ENCODE results near the gene CEACAM7. TPM values are rescaled to one million over a fixed set of nuclear protein-coding genes. Genes with fewer than 3 reads are reported as not detected.

Gene CEACAM7
- total and polyA plus RNA-seq, 2 donors from 2014 or later, result 0.16 TPM; not detected in 1

DNA sequence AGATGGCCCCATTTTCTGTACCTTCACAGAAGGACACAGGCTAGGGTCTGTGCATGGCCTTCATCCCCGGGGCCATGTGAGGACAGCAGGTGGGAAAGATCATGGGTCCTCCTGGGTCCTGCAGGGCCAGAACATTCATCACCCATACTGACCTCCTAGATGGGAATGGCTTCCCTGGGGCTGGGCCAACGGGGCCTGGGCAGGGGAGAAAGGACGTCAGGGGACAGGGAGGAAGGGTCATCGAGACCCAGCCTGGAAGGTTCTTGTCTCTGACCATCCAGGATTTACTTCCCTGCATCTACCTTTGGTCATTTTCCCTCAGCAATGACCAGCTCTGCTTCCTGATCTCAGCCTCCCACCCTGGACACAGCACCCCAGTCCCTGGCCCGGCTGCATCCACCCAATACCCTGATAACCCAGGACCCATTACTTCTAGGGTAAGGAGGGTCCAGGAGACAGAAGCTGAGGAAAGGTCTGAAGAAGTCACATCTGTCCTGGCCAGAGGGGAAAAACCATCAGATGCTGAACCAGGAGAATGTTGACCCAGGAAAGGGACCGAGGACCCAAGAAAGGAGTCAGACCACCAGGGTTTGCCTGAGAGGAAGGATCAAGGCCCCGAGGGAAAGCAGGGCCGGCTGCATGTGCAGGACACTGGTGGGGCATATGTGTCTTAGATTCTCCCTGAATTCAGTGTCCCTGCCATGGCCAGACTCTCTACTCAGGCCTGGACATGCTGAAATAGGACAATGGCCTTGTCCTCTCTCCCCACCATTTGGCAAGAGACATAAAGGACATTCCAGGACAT, 7.0 kb upstream of the CEACAM7 start:
- intact Hi-C loops (cut with DNase I), result no loop called here
- no peaks in the 10 kb centered on the region for H3K36me3 ChIP-seq (ENCODE audit: control insufficient read depth in 2 of 3, insufficient read depth in 3 of 3, low read length in 3 of 3)
- FAIRE-seq, result no peak
- H3K9me3 ChIP-seq (ENCODE audit: control insufficient read depth in 2 of 3, insufficient read depth in 1 of 3, low read length in 3 of 3), result no peaks in the 10 kb centered on the region
- H3K27ac ChIP-seq (ENCODE audit: low read depth in 2 of 2, low read length in 2 of 2), result no peak overlapping the region
- H3K9ac ChIP-seq (ENCODE audit: low read length in 3 of 3), result no peak overlapping the region
- TF ChIP-seq, protein P1, sequence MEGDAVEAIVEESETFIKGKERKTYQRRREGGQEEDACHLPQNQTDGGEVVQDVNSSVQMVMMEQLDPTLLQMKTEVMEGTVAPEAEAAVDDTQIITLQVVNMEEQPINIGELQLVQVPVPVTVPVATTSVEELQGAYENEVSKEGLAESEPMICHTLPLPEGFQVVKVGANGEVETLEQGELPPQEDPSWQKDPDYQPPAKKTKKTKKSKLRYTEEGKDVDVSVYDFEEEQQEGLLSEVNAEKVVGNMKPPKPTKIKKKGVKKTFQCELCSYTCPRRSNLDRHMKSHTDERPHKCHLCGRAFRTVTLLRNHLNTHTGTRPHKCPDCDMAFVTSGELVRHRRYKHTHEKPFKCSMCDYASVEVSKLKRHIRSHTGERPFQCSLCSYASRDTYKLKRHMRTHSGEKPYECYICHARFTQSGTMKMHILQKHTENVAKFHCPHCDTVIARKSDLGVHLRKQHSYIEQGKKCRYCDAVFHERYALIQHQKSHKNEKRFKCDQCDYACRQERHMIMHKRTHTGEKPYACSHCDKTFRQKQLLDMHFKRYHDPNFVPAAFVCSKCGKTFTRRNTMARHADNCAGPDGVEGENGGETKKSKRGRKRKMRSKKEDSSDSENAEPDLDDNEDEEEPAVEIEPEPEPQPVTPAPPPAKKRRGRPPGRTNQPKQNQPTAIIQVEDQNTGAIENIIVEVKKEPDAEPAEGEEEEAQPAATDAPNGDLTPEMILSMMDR (IDR thresholded peaks at IDR 0.05; ENCODE audit: borderline replicate concordance, extremely low read depth, insufficient read depth), result no peak
- H3K4me3 ChIP-seq (ENCODE audit: low read length in 3 of 3), result no peak overlapping the region
- DNase-seq, result no peak
- H3K27me3 ChIP-seq (ENCODE audit: control insufficient read depth, insufficient read depth, low read length), result no peaks in the 10 kb centered on the region
- H3K4me1 ChIP-seq (ENCODE audit: control insufficient read depth in 2 of 3, insufficient read depth in 2 of 3, low read depth in 1 of 3, low read length in 3 of 3), result no peaks in the 10 kb centered on the region

DNA sequence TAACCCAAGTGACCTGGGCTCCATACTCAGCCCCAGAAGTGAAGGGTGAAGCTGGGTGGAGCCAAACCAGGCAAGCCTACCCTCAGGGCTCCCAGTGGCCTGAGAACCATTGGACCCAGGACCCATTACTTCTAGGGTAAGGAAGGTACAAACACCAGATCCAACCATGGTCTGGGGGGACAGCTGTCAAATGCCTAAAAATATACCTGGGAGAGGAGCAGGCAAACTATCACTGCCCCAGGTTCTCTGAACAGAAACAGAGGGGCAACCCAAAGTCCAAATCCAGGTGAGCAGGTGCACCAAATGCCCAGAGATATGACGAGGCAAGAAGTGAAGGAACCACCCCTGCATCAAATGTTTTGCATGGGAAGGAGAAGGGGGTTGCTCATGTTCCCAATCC, 6.1 kb upstream of the CEACAM7 start:
- Histone ChIP-seq H3K4me3 (ENCODE audit: low read length in 3 of 3) (no peak overlapping the region), H3K27me3 (ENCODE audit: control insufficient read depth, insufficient read depth, low read length) (no peaks in the 10 kb centered on the region), H3K9ac (ENCODE audit: low read length in 3 of 3) (no peak overlapping the region), H3K9me3 (ENCODE audit: control insufficient read depth in 2 of 3, insufficient read depth in 1 of 3, low read length in 3 of 3) (no peaks in the 10 kb centered on the region), H3K36me3 (ENCODE audit: control insufficient read depth in 2 of 3, insufficient read depth in 3 of 3, low read length in 3 of 3) (no peaks in the 10 kb centered on the region), H3K4me1 (ENCODE audit: control insufficient read depth in 2 of 3, insufficient read depth in 2 of 3, low read depth in 1 of 3, low read length in 3 of 3) (no peaks in the 10 kb centered on the region), H3K27ac (ENCODE audit: low read depth in 2 of 2, low read length in 2 of 2) (no peak overlapping the region)
- intact Hi-C loops (cut with DNase I), result no loop called here
- TF ChIP-seq, protein P1 (IDR thresholded peaks at IDR 0.05; ENCODE audit: borderline replicate concordance, extremely low read depth, insufficient read depth), result no peak
- no peak for FAIRE-seq
- no peak for DNase-seq

DNA sequence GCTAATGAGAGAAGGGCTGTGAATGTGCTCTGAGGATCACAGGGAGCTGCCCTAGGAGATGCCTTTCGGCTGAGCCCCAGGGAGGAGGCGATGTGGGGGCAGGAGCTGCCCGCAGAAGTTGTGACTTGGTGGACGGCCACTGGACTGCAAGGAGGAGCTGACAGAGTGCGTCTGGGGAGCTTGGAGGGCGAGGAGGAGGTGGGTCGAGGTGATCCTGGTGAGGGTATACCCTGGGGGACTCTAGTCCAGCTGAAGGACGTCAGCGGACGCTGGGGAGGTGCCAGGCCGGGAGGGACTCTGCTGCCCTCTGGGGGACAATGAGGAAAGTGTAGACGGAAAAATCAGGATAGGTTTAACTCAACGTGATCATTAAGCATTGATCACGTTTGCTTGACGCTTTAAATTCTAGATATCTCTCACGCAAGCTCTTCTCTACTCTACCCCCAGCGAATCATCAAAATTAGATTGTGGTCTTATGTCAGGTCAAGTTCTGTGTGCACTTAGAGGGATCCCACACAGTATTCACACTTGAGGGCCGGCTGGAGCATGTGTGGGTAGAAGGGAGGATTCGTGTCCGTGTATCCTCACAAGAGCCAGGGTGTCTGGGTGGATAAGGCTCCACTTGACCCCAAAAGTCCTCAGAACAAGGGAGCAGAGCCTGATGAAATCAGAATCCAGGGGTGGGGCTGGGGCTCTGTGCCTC, 3.3 kb upstream of the CEACAM7 start:
- no peaks in the 10 kb centered on the region for H3K9me3 ChIP-seq (ENCODE audit: control insufficient read depth in 2 of 3, insufficient read depth in 1 of 3, low read length in 3 of 3)
- DNase-seq (peak in 2 of 5 donors; percentile 0 to 1), FAIRE-seq (no peak)
- no peaks in the 10 kb centered on the region for H3K27me3 ChIP-seq (ENCODE audit: control insufficient read depth, insufficient read depth, low read length)
- TF ChIP-seq, protein P1 (IDR thresholded peaks at IDR 0.05; ENCODE audit: borderline replicate concordance, extremely low read depth, insufficient read depth), result peak; percentile 26
- H3K36me3 ChIP-seq (ENCODE audit: control insufficient read depth in 2 of 3, insufficient read depth in 3 of 3, low read length in 3 of 3), result no peaks in the 10 kb centered on the region
- no peak overlapping the region for H3K4me3 ChIP-seq (ENCODE audit: low read length in 3 of 3)
- H3K4me1 ChIP-seq (ENCODE audit: control insufficient read depth in 2 of 3, insufficient read depth in 2 of 3, low read depth in 1 of 3, low read length in 3 of 3), result no peaks in the 10 kb centered on the region
- intact Hi-C loops (cut with DNase I), result no loop called here
- no peak overlapping the region for H3K9ac ChIP-seq (ENCODE audit: low read length in 3 of 3)
- no peak overlapping the region for H3K27ac ChIP-seq (ENCODE audit: low read depth in 2 of 2, low read length in 2 of 2)
